Lung (tissue), 12 donors: Measurements from ENCODE around the gene CCDC107. TPM values are rescaled to one million over a fixed set of nuclear protein-coding genes. Genes with fewer than 3 reads are reported as not detected.

Experiments
- ATAC-seq: fragments of 200-7000 bp; cut with Tn5 transposase; one replicate; pipeline ENCODE4 v1.9.1; 2020; ENCODE audit warnings: moderate number of reproducible peaks; ENCODE audit not compliant: insufficient read depth, low FRiP score
- DNase-seq, 3 donors: peaks; one replicate each; pipeline ENCODE4 v3.0.0-alpha.2; 2013 to 2017
- H3K27ac ChIP-seq, 2 donors: one replicate each; pipeline ENCODE4 v1.5.1; 2013; ENCODE audit warnings: mild to moderate bottlenecking in 2 of 2, moderate library complexity in 2 of 2, control low read depth in 1 of 2, inconsistent platforms in 1 of 2, low read depth in 1 of 2, low read length in 1 of 2
- H3K27me3 ChIP-seq, 3 donors: one replicate each; pipeline ENCODE4 v1.5.1; 2013; ENCODE audit warnings: low read length in 2 of 3; ENCODE audit not compliant: control insufficient read depth in 3 of 3, insufficient read depth in 3 of 3
- H3K36me3 ChIP-seq, 4 donors: one replicate each; pipeline ENCODE4 v1.5.1; 2013; ENCODE audit warnings: low read length in 4 of 4, mild to moderate bottlenecking in 1 of 4, moderate library complexity in 1 of 4; ENCODE audit not compliant: control insufficient read depth in 4 of 4, insufficient read depth in 4 of 4
- H3K4me1 ChIP-seq, 5 donors: one replicate each; pipeline ENCODE4 v1.5.1; 2013; ENCODE audit warnings: low read length in 5 of 5, mild to moderate bottlenecking in 2 of 5, moderate library complexity in 1 of 5; ENCODE audit not compliant: control insufficient read depth in 5 of 5, insufficient read depth in 5 of 5
- H3K4me3 ChIP-seq: one replicate; pipeline ENCODE4 v1.5.1; 2013; ENCODE audit warnings: mild to moderate bottlenecking, control low read depth, moderate library complexity
- H3K9ac ChIP-seq, 2 donors: one replicate each; pipeline ENCODE4 v1.5.1; 2013; ENCODE audit warnings: low read length in 2 of 2, control low read depth in 1 of 2; ENCODE audit not compliant: insufficient read depth in 1 of 2
- H3K9me3 ChIP-seq, 4 donors: one replicate each; pipeline ENCODE4 v1.5.1; 2013; ENCODE audit warnings: low read length in 3 of 4, mild to moderate bottlenecking in 1 of 4, moderate library complexity in 1 of 4; ENCODE audit not compliant: control insufficient read depth in 4 of 4, insufficient read depth in 3 of 4
- CTCF ChIP-seq: IDR thresholded peaks from 2 replicates; pipeline ENCODE4 v1.5.1; 2012; ENCODE audit warnings: mild to moderate bottlenecking; ENCODE audit errors: control extremely low read depth, extremely low read depth
- WGBS, 2 donors: extraction: QIAGEN DNeasy Blood & Tissue Kit; methylation state at CpG; one replicate each; pipeline ENCODE4 v1.1.7; 2013; 5-methylcytosine and 5-hydroxymethylcytosine counted together
- polyA plus RNA-seq, 2 donors: library from polyadenylated mRNA; stranded (reverse); fragments of 200-250 nt; gene quantifications; one replicate each; pipeline ENCODE4 v1.2.1, GENCODE V29; 2013
- total RNA-seq, 2 donors: library from RNA; depleted of rRNA in 1 of 2; stranded (reverse); fragments of >200 nt in 1 of 2; gene quantifications; one replicate each; pipeline ENCODE4 v1.2.1, GENCODE V29; 2014 to 2021
- donor health status: control.
- donor health status: control.
- donor health status: Bipolar disorder and iron deficiency.
- donor health status: healthy.
- donor health status: DM: yes; HTN: yes; CAD: no.

The CCDC107 gene
- total and polyA plus RNA-seq, 4 donors: 9.9 to 53.9 (median 31.0) TPM

GRCh38 chr9:35685506-35685905, 27.4 kb downstream of the CCDC107 start:
- TF ChIP-seq CTCF: no peak
- Histone ChIP-seq H3K27ac (no peak overlapping the region), H3K36me3 (peaks cover 8 to 24% (median 12%) of the 10 kb centered on the region in 4 donors), H3K27me3 (no peaks in the 10 kb centered on the region), H3K9me3 (no peaks in the 10 kb centered on the region), H3K4me1 (peaks cover 6 to 30% (median 11%) of the 10 kb centered on the region in 5 donors), H3K4me3 (no peak overlapping the region), H3K9ac (no peak overlapping the region)
- WGBS, 2 donors: 90 to 94% methylated on average over 13 of the region's 13 CpGs
- DNase-seq (no peak), ATAC-seq (no peak)

GRCh38 chr9:35686222-35687203, 28.4 kb downstream of the CCDC107 start:
- no peak for TF ChIP-seq CTCF
- Histone ChIP-seq H3K9me3 (no peaks in the 10 kb centered on the region), H3K4me1 (peaks cover 6 to 30% (median 11%) of the 10 kb centered on the region in 5 donors), H3K4me3 (no peak overlapping the region), H3K9ac (peak overlapping the region in 1 of 2 donors; percentile 3), H3K27ac (peak overlapping the region in 1 of 2 donors; percentile 79), H3K27me3 (no peaks in the 10 kb centered on the region), H3K36me3 (peaks cover 8 to 24% (median 12%) of the 10 kb centered on the region in 4 donors)
- no peak for ATAC-seq
- peak in 1 of 3 donors; percentile 59 for DNase-seq
- 77 to 83% methylated on average over 11 of the region's 11 CpGs for WGBS, 2 donors

GRCh38 chr9:35687306-35687705, 29.2 kb downstream of the CCDC107 start:
- no peak for TF ChIP-seq CTCF
- Histone ChIP-seq H3K9ac (no peak overlapping the region), H3K27ac (peak overlapping the region; percentile 16 to 91), H3K36me3 (peaks cover 8 to 22% (median 11%) of the 10 kb centered on the region in 4 donors), H3K4me1 (peaks cover 6 to 30% (median 11%) of the 10 kb centered on the region in 5 donors), H3K27me3 (no peaks in the 10 kb centered on the region), H3K9me3 (no peaks in the 10 kb centered on the region), H3K4me3 (peak overlapping the region; percentile 23)
- no peak for ATAC-seq
- 79 to 94% methylated on average over 2 of the region's 2 CpGs for WGBS, 2 donors
- DNase-seq: no peak
